Body of pancreas (tissue), 4 donors: ENCODE measurements around the gene PIK3CB. TPM values are rescaled to one million over a fixed set of nuclear protein-coding genes. Genes with fewer than 3 reads are reported as not detected.

Experiments used
- ATAC-seq: fragments of 150-250 bp; one replicate; pipeline ENCODE4 v1.9.1; 2016
- DNase-seq, 4 donors: peaks; one replicate each; pipeline ENCODE4 v3.0.0-alpha.2; 2019
- H3K27ac ChIP-seq, 4 donors: fragments of 200-600 bp; sonication (generic); 1 replicate in 3 of 4; 2 replicates in 1 of 4; pipeline versions ENCODE4 v1.5.1 to v1.6.1; 2016 to 2019; ENCODE audit warnings: mild to moderate bottlenecking in 1 of 4, mixed read lengths in 1 of 4, moderate library complexity in 1 of 4
- H3K27me3 ChIP-seq, 2 donors: fragments of 200-600 bp; sonication (generic); one replicate each; pipeline ENCODE4 v1.6.0; 2016; ENCODE audit warnings: mild to moderate bottlenecking in 1 of 2
- H3K36me3 ChIP-seq, 2 donors: fragments of 200-600 bp; sonication (generic); replicated peaks in 1 of 2; 2 replicates each; pipeline ENCODE4 v1.5.1; 2016; ENCODE audit warnings: low read depth in 2 of 2; ENCODE audit not compliant: insufficient read depth in 1 of 2
- H3K4me1 ChIP-seq: fragments of 200-600 bp; sonication (generic); one replicate; pipeline ENCODE4 v1.6.0; 2016
- H3K4me3 ChIP-seq, 2 donors: fragments of 200-600 bp; sonication (generic); 1 replicate in 1 of 2; 2 replicates in 1 of 2; pipeline ENCODE4 v1.5.1; 2016 to 2019
- H3K9me3 ChIP-seq, 3 donors: fragments of 200-600 bp; sonication (generic); 1 replicate in 2 of 3; 2 replicates in 1 of 3; pipeline ENCODE4 v1.5.1; 2016
- POLR2A ChIP-seq, 3 donors: fragments of 450-650 bp; IDR thresholded peaks; one replicate each; pipeline ENCODE4 v1.6.1; 2016; ENCODE audit warnings: antibody characterized with exemption in 3 of 3, mild to moderate bottlenecking in 2 of 3
- WGBS, 2 donors: methylation state at CpG; one replicate each; pipeline ENCODE4 v1.1.5; 2017; 5-methylcytosine and 5-hydroxymethylcytosine counted together
- intact Hi-C: fragments of 100-400 bp; cut with DNase I; formaldehyde crosslinking; loops from one replicate; pipeline ENCODE4 v1.15.1; 2023
- total RNA-seq, 2 donors: library from RNA; depleted of rRNA; stranded (reverse); fragments of >200 nt; gene quantifications; one replicate each; pipeline ENCODE4 v1.1.0, GENCODE V29; 2016
- TF ChIP-seq, protein P1 (sequence below), 7 experiments: fragments of 450-650 bp in 4 of 7; fragments of 200-600 bp in 3 of 7; sonication (generic) in 3 of 7; IDR thresholded peaks; one replicate each; pipeline ENCODE4 v1.5.1; 2016 to 2019; ENCODE audit warnings: antibody characterized with exemption in 7 of 7

Gene PIK3CB
- total RNA-seq, 2 donors from 2014 or later: 40.2 to 50.1 TPM

DNA sequence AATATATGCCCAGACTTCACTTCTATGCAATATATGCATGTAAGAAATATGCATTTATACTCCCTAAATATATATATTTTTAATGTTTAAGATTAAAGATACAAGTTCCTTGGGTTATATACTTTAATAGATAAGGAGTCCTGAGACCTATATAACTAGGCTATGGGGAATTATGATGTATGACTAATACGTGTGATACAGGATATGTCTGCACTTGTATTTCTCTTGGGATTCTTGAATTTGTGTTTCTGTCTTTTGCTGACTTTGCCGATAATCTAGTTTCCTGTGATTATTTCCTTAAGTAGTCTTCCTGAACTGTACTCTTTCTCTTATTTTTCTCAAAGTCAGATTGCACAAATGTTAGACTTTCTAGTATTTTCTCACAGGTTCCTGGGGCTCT lies 109.6 kb downstream of the PIK3CB start:
- no peaks in the 10 kb centered on the region for H3K4me1 ChIP-seq
- no peaks in the 10 kb centered on the region for H3K9me3 ChIP-seq
- H3K36me3 ChIP-seq: no peaks in the 10 kb centered on the region
- no peak overlapping the region for H3K4me3 ChIP-seq
- ATAC-seq (no peak), DNase-seq (no peak)
- H3K27ac ChIP-seq: no peak overlapping the region
- no peak for TF ChIP-seq POLR2A (IDR thresholded peaks at IDR 0.05)
- TF ChIP-seq, protein P1, sequence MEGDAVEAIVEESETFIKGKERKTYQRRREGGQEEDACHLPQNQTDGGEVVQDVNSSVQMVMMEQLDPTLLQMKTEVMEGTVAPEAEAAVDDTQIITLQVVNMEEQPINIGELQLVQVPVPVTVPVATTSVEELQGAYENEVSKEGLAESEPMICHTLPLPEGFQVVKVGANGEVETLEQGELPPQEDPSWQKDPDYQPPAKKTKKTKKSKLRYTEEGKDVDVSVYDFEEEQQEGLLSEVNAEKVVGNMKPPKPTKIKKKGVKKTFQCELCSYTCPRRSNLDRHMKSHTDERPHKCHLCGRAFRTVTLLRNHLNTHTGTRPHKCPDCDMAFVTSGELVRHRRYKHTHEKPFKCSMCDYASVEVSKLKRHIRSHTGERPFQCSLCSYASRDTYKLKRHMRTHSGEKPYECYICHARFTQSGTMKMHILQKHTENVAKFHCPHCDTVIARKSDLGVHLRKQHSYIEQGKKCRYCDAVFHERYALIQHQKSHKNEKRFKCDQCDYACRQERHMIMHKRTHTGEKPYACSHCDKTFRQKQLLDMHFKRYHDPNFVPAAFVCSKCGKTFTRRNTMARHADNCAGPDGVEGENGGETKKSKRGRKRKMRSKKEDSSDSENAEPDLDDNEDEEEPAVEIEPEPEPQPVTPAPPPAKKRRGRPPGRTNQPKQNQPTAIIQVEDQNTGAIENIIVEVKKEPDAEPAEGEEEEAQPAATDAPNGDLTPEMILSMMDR (IDR thresholded peaks at IDR 0.05): no peak
- no peaks in the 10 kb centered on the region for H3K27me3 ChIP-seq
- intact Hi-C loops: no loop called here
- 67 to 92% methylated on average over 2 of the region's 2 CpGs for whole genome bisulfite sequencing, 2 donors

DNA sequence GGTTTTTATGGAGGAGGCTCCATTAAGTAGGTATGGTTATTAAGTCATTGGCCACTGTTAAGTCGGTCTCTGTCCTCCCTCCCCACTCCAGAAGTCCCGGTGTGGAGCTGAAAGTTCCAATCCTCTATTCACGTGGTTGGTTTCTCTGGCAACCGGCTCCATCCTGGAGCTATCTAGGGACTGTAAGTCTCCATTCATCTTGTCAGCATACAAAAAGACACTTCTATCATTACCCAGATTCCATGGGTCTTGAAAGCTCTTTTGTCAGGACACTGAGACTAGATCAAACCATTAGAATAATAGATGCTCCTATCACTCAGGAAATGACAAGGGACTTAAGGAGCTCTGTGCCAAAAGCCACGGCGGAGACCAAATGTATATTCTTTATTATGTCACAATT lies 110.3 kb downstream of the PIK3CB start:
- TF ChIP-seq POLR2A (IDR thresholded peaks at IDR 0.05): no peak
- TF ChIP-seq, protein P1 (IDR thresholded peaks at IDR 0.05): no peak
- intact Hi-C loops: no loop called here
- WGBS, 2 donors: 81 to 86% methylated on average over 6 of the region's 6 CpGs

DNA sequence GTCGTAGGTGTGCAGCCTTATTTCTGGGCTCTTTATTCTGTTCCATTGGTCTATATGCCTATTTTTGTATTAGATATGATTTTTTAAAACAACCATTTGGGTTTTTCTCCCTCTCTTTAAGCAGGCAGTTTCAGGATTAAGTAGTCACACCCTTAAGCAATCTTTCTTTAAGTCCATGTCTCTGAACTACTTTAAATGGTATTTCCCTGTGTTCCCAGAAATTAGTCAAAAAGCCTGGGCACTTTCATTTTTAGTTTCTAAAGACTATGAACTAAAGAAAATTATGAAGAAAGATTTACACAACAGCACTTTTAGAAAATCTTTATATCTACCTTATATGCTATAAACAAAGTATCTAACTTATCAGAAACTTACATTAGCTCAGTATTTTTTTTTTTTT lies 115.9 kb downstream of the PIK3CB start:
- WGBS, 2 donors: 91 to 100% methylated on average over 1 of the region's 1 CpG
- Histone ChIP-seq H3K27ac (no peak overlapping the region), H3K4me3 (no peak overlapping the region), H3K36me3 (no peaks in the 10 kb centered on the region), H3K27me3 (no peaks in the 10 kb centered on the region), H3K4me1 (no peaks in the 10 kb centered on the region), H3K9me3 (no peaks in the 10 kb centered on the region)
- TF ChIP-seq, protein P1 (IDR thresholded peaks at IDR 0.05): no peak
- TF ChIP-seq POLR2A (IDR thresholded peaks at IDR 0.05): no peak
- DNase-seq (no peak), ATAC-seq (no peak)
- intact Hi-C loops: no loop called here

More for the DNA sequence above, 110.3 kb downstream of the PIK3CB start:
- H3K4me1 ChIP-seq: no peaks in the 10 kb centered on the region
- DNase-seq (no peak), ATAC-seq (no peak)
- no peak overlapping the region for H3K27ac ChIP-seq
- H3K27me3 ChIP-seq: no peaks in the 10 kb centered on the region
- H3K4me3 ChIP-seq: no peak overlapping the region
- no peaks in the 10 kb centered on the region for H3K9me3 ChIP-seq
- H3K36me3 ChIP-seq: no peaks in the 10 kb centered on the region

DNA sequence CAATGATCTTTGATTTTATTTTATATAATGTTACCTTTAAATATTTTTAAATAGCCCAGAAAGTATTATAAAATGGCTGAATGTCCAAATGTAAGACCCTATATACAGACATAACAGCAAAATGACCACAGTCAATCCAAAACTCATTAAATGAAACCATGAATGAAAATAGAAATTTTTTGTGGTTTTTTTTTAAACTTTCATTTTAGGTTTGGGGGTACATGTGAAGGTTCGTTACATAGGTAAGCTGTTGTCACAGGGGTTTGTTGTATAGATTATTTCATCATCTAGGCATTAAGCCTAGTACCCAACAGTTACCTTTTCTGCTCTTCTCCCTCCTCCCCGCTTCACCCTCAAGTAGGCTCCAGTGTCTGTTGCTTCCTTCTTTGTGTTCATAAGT lies 117.4 kb downstream of the PIK3CB start:
- no peak for ATAC-seq
- TF ChIP-seq, protein P1 (IDR thresholded peaks at IDR 0.05): no peak
- TF ChIP-seq POLR2A (IDR thresholded peaks at IDR 0.05): no peak
- intact Hi-C loops: no loop called here
- Histone ChIP-seq H3K4me3 (no peak overlapping the region), H3K9me3 (no peaks in the 10 kb centered on the region), H3K27ac (no peak overlapping the region), H3K4me1 (no peaks in the 10 kb centered on the region), H3K27me3 (no peaks in the 10 kb centered on the region), H3K36me3 (no peaks in the 10 kb centered on the region)
- no peak for DNase-seq
- 92 to 96% methylated on average over 2 of the region's 2 CpGs for WGBS, 2 donors

DNA sequence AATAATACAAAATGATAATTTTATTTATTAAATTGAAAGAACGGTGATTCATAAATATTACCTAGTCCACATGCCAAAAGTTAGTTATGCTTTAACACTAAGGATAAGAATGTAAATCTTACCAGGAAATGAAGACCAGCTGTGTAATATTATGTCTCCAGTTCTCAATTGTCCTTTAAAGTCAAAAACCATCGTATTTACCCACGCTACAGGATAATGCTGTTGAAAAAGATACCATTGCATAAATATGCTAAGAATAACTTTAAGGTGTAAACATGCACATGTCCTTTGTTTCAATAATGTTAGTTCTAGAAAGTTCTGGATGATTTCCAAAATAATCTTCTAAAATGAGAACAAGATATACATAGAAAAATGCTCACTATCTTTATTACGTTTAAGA lies 122.6 kb downstream of the PIK3CB start:
- WGBS, 2 donors: 39 to 45% methylated on average over 4 of the region's 4 CpGs
- H3K9me3 ChIP-seq: no peaks in the 10 kb centered on the region
- H3K36me3 ChIP-seq: peaks cover 0 to 4% of the 10 kb centered on the region in 2 donors
- no peaks in the 10 kb centered on the region for H3K27me3 ChIP-seq
- TF ChIP-seq POLR2A (IDR thresholded peaks at IDR 0.05): no peak
- TF ChIP-seq, protein P1 (IDR thresholded peaks at IDR 0.05): no peak
- H3K4me3 ChIP-seq: no peak overlapping the region
- ATAC-seq (no peak), DNase-seq (no peak)
- no peak overlapping the region for H3K27ac ChIP-seq
- H3K4me1 ChIP-seq: peaks cover 3% of the 10 kb centered on the region
- intact Hi-C loops: no loop called here
